Endothelial cell of umbilical vein (primary cell): ENCODE measurements around the gene CCDC47.

Experiments
- EZH2 ChIP-seq: IDR thresholded peaks from 2 replicates; pipeline ENCODE4 v1.6.1; 2012; ENCODE audit warnings: borderline replicate concordance, low read depth, mild to moderate bottlenecking, moderate library complexity, low read length, inconsistent platforms; ENCODE audit not compliant: severe bottlenecking
- GATA2 ChIP-seq: IDR thresholded peaks from 2 replicates; pipeline ENCODE4 v1.7.0; 2011; ENCODE audit warnings: low read depth, mild to moderate bottlenecking, moderate library complexity, mixed read lengths, low read length; ENCODE audit not compliant: insufficient read length, insufficient read depth
- POLR2AphosphoS5 ChIP-seq: IDR thresholded peaks from 2 replicates; pipeline ENCODE4 v1.6.1; 2012; ENCODE audit warnings: low read depth, mild to moderate bottlenecking, control low read depth, low read length, moderate library complexity; ENCODE audit not compliant: insufficient read depth
- TF ChIP-seq, protein P1 (sequence below), 2 donors: IDR thresholded peaks; 1 replicate in 1 of 2; 2 replicates in 1 of 2; pipeline ENCODE4 v1.5.1; 2011; ENCODE audit warnings: low read length in 2 of 2, mild to moderate bottlenecking in 2 of 2, moderate library complexity in 2 of 2, control low read depth in 1 of 2, inconsistent platforms in 1 of 2, low read depth in 1 of 2; ENCODE audit not compliant: insufficient read depth in 1 of 2; ENCODE audit errors: extremely low read depth in 1 of 2

DNA sequence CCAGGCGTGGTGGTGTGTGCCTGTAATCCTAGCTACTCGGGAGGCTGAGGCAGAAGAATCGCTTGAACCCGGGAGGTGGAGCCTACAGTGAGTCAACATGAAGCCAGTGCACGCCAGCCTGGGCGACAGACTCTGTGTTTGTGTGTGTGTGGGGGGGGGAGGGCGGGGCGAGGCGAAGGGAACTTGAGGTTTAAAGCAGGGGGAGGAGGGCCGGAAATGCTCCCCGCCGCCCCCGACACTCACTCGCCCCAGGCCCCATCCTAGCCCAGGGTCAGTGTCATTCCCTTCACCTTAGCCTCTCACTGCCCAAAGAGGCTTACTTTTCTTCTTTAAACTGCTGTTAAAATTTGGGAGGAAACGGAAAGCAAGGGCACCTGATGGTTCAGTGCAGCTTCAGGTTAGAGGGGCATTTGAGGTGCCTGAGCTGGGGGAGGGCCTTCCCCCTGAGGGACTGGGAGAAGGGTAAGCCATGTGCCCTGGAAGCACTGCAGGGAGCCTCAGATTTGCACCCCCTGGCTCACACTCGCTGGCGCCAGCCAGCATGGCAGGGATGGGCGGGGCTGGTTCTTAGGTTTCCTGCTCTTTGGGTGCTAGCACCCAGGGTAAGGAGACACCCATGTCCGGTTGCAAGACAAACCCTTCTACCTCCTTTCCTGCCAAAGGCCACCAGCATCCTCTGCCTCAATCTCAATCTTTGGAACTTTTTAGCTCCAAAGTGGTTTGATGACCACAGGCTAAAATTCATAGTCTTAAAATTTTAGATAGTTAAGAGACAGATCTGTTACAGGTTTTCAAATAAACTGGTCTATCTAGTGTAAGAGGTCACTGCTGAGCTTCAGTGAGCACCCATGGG lies 71.3 kb downstream of the CCDC47 start:
- TF ChIP-seq POLR2AphosphoS5 = no peak
- TF ChIP-seq, protein P1, sequence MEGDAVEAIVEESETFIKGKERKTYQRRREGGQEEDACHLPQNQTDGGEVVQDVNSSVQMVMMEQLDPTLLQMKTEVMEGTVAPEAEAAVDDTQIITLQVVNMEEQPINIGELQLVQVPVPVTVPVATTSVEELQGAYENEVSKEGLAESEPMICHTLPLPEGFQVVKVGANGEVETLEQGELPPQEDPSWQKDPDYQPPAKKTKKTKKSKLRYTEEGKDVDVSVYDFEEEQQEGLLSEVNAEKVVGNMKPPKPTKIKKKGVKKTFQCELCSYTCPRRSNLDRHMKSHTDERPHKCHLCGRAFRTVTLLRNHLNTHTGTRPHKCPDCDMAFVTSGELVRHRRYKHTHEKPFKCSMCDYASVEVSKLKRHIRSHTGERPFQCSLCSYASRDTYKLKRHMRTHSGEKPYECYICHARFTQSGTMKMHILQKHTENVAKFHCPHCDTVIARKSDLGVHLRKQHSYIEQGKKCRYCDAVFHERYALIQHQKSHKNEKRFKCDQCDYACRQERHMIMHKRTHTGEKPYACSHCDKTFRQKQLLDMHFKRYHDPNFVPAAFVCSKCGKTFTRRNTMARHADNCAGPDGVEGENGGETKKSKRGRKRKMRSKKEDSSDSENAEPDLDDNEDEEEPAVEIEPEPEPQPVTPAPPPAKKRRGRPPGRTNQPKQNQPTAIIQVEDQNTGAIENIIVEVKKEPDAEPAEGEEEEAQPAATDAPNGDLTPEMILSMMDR (IDR thresholded peaks at IDR 0.05; ENCODE audit: extremely low read depth in 1 of 2, insufficient read depth in 1 of 2, low read depth in 1 of 2, low read length in 2 of 2) = no peak
- TF ChIP-seq GATA2 = no peak
- no peak for TF ChIP-seq EZH2
